ENCODE measurements around the gene PITPNC1.

GRCh38 chr17:67696853-67697498, 319.9 kb downstream of the PITPNC1 start:
- TF ChIP-seq, protein P1, sequence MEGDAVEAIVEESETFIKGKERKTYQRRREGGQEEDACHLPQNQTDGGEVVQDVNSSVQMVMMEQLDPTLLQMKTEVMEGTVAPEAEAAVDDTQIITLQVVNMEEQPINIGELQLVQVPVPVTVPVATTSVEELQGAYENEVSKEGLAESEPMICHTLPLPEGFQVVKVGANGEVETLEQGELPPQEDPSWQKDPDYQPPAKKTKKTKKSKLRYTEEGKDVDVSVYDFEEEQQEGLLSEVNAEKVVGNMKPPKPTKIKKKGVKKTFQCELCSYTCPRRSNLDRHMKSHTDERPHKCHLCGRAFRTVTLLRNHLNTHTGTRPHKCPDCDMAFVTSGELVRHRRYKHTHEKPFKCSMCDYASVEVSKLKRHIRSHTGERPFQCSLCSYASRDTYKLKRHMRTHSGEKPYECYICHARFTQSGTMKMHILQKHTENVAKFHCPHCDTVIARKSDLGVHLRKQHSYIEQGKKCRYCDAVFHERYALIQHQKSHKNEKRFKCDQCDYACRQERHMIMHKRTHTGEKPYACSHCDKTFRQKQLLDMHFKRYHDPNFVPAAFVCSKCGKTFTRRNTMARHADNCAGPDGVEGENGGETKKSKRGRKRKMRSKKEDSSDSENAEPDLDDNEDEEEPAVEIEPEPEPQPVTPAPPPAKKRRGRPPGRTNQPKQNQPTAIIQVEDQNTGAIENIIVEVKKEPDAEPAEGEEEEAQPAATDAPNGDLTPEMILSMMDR (IDR thresholded peaks at IDR 0.05; ENCODE audit: low read length) = no peak
- no peak for TF ChIP-seq EZH2 (IDR thresholded peaks at IDR 0.05; ENCODE audit: borderline replicate concordance, low read length)

Data from OCI-LY1 (cell line).